ENCODE results near the gene ELF1.
"Not testable (repeated sequence)": the region's sequence is repeated elsewhere in the genome, so short reads cannot be mapped to it uniquely, and the experiment has no call there.

ELF1 gene

DNA sequence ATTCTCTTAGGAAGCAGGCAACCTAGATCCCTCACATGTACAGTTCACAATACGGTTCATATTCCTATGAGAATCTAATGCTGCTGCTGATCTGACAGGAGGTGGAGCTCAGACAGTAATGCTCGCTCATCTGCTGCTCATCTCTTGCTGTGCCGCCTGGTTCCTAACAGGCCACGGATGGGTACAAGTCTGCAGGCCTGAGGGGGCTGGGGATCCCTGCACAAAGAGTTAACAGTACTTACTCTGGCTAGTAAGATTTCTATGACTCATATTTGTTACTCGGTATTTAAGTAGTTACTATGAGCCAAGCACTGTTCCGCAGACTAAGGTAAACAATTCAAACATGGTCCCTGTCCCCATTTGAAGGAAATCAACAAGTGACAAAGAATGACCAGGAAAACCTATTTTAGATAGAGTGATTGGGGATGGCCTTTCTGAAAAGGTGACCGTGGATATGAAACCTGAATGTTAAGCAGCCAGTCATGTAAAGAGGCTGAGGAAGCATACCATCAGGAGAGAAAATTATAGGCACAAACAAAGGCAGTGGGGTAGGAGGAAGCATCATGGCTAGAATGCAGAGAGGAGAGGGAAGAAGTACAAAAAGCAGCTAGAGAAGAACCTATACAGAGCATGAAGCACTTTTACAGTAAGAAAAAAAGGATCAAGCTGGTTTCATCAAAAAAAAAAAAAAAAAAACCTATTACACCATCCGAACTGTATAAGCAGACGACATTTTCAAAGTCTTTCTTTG, 21.6 kb upstream of the ELF1 start:
- Histone ChIP-seq H3K4me3 (ENCODE audit: extremely low read depth, insufficient read depth, low read length, poor library complexity, severe bottlenecking) (no peak overlapping the region), H3K4me1 (ENCODE audit: control insufficient read depth, insufficient read depth, low read length, poor library complexity, severe bottlenecking) (no peaks in the 10 kb centered on the region), H3K36me3 (ENCODE audit: control insufficient read depth, insufficient read depth, low read length) (no peaks in the 10 kb centered on the region), H3K9me3 (ENCODE audit: control insufficient read depth, low read length) (peaks cover 4% of the 10 kb centered on the region), H3K27ac (ENCODE audit: low read depth, low read length, severe bottlenecking) (no peak overlapping the region)
- 86 to 92% methylated on average over 6 of the region's 9 CpGs for WGBS, 2 experiments (ENCODE audit: insufficient coverage in 2 of 2)

DNA sequence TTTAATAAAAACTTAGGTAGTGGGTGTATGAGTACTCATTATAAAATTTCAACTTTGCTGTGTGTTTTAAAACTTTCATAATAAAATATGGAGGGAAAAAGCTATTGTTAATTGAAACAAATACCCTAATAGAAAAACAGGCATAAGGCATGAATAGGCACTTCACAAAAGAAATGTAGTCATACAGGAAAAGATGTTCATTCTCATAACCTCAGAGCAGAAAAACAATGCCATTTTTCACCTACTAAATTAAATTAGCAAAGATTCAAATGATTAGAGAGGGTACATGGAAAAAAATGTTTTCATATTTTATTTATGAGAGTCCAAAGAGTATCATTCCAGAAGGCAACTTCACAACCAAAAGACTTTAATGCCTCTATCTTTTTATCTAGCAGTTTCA, 20.6 kb upstream of the ELF1 start:
- no peaks in the 10 kb centered on the region for H3K36me3 ChIP-seq (ENCODE audit: control insufficient read depth, insufficient read depth, low read length)
- no peaks in the 10 kb centered on the region for H3K4me1 ChIP-seq (ENCODE audit: control insufficient read depth, insufficient read depth, low read length, poor library complexity, severe bottlenecking)
- H3K9me3 ChIP-seq (ENCODE audit: control insufficient read depth, low read length), result peaks cover 4% of the 10 kb centered on the region
- H3K4me3 ChIP-seq (ENCODE audit: extremely low read depth, insufficient read depth, low read length, poor library complexity, severe bottlenecking), result no peak overlapping the region
- no peak overlapping the region for H3K27ac ChIP-seq (ENCODE audit: low read depth, low read length, severe bottlenecking)

DNA sequence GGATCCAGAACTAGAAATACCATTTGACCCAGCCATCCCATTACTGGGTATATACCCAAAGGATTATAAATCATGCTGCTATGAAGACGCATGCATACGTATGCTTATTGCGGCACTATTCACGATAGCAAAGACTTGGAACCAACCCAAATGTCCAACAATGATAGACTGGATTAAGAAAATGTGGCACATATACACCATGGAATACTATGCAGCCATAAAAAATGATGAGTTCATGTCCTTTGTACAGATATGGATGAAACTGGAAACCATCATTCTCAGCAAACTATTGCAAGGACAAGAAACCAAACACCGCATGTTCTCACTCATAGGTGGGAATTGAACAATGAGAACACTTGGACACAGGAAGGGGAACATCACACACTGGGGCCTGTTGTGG, 17.4 kb upstream of the ELF1 start:
- H3K4me3 ChIP-seq (ENCODE audit: extremely low read depth, insufficient read depth, low read length, poor library complexity, severe bottlenecking); H3K9me3 ChIP-seq (ENCODE audit: control insufficient read depth, low read length); H3K4me1 ChIP-seq (ENCODE audit: control insufficient read depth, insufficient read depth, low read length, poor library complexity, severe bottlenecking); H3K36me3 ChIP-seq (ENCODE audit: control insufficient read depth, insufficient read depth, low read length); H3K27ac ChIP-seq (ENCODE audit: low read depth, low read length, severe bottlenecking): not testable (repeated sequence)
- no CpG with 5 or more reads among the region's 5 CpGs for WGBS, 2 experiments (ENCODE audit: insufficient coverage in 2 of 2)

DNA sequence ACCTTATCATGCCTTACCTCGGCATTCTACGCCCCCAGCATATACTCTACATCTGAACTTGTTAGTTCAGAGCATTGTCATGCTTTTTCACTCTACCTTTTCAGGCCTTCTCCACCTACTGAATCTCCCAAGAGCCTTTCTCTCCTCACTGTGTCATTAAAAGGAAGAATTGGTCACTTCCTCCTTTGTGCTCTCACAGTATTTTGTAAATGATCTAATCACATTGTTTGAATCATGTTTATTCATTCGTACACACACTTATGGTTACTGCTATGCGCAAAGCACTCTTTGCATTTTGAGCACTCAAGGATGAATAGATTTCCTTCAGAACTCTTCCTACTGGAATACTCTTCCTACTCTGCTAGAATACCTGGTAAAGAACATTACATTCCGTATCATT, 15.8 kb upstream of the ELF1 start:
- no peak overlapping the region for H3K4me3 ChIP-seq (ENCODE audit: extremely low read depth, insufficient read depth, low read length, poor library complexity, severe bottlenecking)
- no peaks in the 10 kb centered on the region for H3K4me1 ChIP-seq (ENCODE audit: control insufficient read depth, insufficient read depth, low read length, poor library complexity, severe bottlenecking)
- no peaks in the 10 kb centered on the region for H3K36me3 ChIP-seq (ENCODE audit: control insufficient read depth, insufficient read depth, low read length)
- WGBS, 2 experiments (ENCODE audit: insufficient coverage in 2 of 2), result 89% methylated on average over 4 to 5 of the region's 5 CpGs
- H3K9me3 ChIP-seq (ENCODE audit: control insufficient read depth, low read length), result no peaks in the 10 kb centered on the region
- H3K27ac ChIP-seq (ENCODE audit: low read depth, low read length, severe bottlenecking), result no peak overlapping the region

DNA sequence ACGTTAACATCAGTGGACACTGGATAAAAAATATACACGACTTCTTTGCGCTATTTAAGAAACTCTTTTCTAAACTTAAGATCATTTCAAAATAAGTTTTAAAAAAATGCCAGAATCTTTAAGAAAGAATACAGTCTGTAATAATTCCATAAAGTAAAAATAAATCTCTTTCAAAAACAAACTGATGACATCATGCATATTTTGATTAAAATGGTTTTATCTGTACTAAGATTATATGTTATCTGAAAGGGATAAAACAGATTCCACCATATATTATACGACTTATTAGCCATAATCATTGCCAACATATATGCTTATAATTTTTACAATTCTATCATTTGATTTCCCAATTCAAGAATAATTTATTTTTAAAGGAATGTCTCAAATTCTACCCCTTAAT, 15.3 kb upstream of the ELF1 start:
- Histone ChIP-seq H3K9me3 (ENCODE audit: control insufficient read depth, low read length) (no peaks in the 10 kb centered on the region), H3K4me1 (ENCODE audit: control insufficient read depth, insufficient read depth, low read length, poor library complexity, severe bottlenecking) (no peaks in the 10 kb centered on the region), H3K4me3 (ENCODE audit: extremely low read depth, insufficient read depth, low read length, poor library complexity, severe bottlenecking) (no peak overlapping the region), H3K27ac (ENCODE audit: low read depth, low read length, severe bottlenecking) (no peak overlapping the region), H3K36me3 (ENCODE audit: control insufficient read depth, insufficient read depth, low read length) (peaks cover 2% of the 10 kb centered on the region)
- WGBS, 2 experiments (ENCODE audit: insufficient coverage in 2 of 2), result 95% methylated on average over 3 of the region's 4 CpGs; no CpG with 5 or more reads in 1 of the 2 experiments

DNA sequence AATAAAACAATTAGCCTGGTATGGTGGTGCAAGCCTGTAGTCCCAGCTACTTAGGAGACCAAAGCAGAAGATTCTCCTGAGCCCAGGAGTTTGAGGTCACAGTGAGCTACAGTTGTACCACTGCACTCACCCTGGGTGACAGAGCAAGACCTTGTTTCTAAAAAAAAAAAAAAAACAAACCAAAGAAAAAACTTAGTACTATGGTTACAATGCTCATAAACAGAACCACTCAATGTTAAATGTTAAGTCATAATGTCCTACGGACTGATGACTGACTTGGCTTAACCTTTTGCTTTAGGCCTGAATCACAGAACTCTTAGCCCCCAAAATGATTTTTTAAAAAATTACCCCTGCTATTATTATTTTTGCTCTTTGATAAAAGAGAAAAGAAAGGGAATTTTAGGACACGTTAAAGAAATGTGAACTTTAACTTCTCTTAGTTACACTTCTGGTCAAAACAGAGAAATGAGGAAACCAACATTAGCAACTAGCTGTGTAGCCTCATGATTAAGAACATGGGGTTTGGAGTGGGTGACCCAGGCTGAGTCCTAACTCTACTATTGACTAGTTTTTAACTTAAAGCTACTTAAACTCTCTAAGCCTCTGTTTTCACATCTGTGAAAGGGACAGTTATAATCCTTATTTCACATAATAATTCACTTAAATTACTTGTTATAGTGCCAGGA, 13.7 kb upstream of the ELF1 start:
- WGBS, 2 experiments (ENCODE audit: insufficient coverage in 2 of 2), result no CpG with 5 or more reads among the region's 2 CpGs
- peaks cover 6% of the 10 kb centered on the region for H3K36me3 ChIP-seq (ENCODE audit: control insufficient read depth, insufficient read depth, low read length)
- no peak overlapping the region for H3K4me3 ChIP-seq (ENCODE audit: extremely low read depth, insufficient read depth, low read length, poor library complexity, severe bottlenecking)
- H3K4me1 ChIP-seq (ENCODE audit: control insufficient read depth, insufficient read depth, low read length, poor library complexity, severe bottlenecking), result no peaks in the 10 kb centered on the region
- no peak overlapping the region for H3K27ac ChIP-seq (ENCODE audit: low read depth, low read length, severe bottlenecking)
- no peaks in the 10 kb centered on the region for H3K9me3 ChIP-seq (ENCODE audit: control insufficient read depth, low read length)

DNA sequence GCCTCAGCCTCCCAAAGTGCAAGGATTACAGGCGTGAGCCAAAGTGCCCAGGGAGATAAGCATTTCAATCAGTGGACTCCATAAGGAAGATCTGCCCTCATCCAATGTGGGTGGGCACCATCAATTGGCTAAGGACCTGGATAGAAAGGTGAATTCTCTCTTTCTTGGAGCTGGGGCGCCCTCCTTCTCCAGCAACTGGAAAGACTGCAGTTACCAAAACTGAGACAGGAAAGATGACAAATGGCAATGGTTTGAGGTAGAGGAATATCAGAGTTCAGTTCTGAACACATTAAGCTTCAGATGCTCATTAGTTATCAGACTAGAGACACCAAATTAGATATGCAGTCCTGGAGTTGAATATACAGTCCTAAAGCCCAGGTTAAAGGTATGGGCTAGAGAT, 10.5 kb upstream of the ELF1 start:
- Histone ChIP-seq H3K36me3 (ENCODE audit: control insufficient read depth, insufficient read depth, low read length) (peaks cover 13% of the 10 kb centered on the region), H3K27ac (ENCODE audit: low read depth, low read length, severe bottlenecking) (no peak overlapping the region), H3K4me1 (ENCODE audit: control insufficient read depth, insufficient read depth, low read length, poor library complexity, severe bottlenecking) (no peaks in the 10 kb centered on the region), H3K9me3 (ENCODE audit: control insufficient read depth, low read length) (no peaks in the 10 kb centered on the region), H3K4me3 (ENCODE audit: extremely low read depth, insufficient read depth, low read length, poor library complexity, severe bottlenecking) (no peak overlapping the region)
- 75 to 88% methylated on average over 1 of the region's 2 CpGs for WGBS, 2 experiments (ENCODE audit: insufficient coverage in 2 of 2)

DNA sequence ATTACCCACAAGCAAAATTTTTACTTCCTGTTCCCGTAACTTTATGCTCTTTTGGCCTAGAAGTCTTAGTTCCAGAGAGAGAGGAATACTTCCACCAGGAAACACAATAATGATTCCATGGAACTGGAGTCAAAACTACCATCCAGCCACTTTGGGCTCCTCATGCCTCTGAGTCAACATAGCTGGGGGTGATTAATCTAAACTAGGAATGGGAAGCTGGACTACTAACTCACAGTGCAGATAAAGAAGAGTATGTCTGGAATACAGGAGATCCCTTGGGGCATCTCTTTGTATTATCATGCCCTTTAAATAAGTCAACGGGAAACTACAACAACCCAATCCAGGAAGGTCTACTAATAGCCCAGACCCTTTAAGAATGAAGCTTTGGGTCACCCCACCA, 8.9 kb upstream of the ELF1 start:
- Histone ChIP-seq H3K36me3 (ENCODE audit: control insufficient read depth, insufficient read depth, low read length) (peaks cover 13% of the 10 kb centered on the region), H3K27ac (ENCODE audit: low read depth, low read length, severe bottlenecking) (no peak overlapping the region)
- WGBS, 2 experiments (ENCODE audit: insufficient coverage in 2 of 2), result no CpG with 5 or more reads among the region's 2 CpGs

DNA sequence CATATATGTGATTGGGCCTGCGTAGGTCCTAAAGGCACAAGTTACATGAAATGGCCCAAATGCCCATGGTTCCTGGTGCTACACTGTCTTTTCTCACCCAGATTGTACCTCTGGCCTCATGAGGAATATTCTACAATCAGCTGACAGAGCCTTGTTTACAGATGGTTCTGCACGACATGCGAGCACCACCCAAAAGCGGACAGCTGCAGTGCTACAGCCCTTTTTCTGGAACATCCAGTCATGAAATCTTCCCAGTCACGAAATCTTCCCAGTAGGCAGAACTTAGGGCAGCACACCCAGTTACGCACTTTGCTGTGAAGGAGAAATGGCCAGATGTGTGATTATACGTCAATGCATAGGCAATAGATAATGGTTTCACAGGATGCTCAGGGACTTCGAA, 7.7 kb upstream of the ELF1 start:
- WGBS, 2 experiments (ENCODE audit: insufficient coverage in 2 of 2), result 93 to 98% methylated on average over 7 to 8 of the region's 8 CpGs
- Histone ChIP-seq H3K9me3 (ENCODE audit: control insufficient read depth, low read length) (no peaks in the 10 kb centered on the region), H3K4me1 (ENCODE audit: control insufficient read depth, insufficient read depth, low read length, poor library complexity, severe bottlenecking) (no peaks in the 10 kb centered on the region), H3K36me3 (ENCODE audit: control insufficient read depth, insufficient read depth, low read length) (peaks cover 13% of the 10 kb centered on the region), H3K4me3 (ENCODE audit: extremely low read depth, insufficient read depth, low read length, poor library complexity, severe bottlenecking) (no peak overlapping the region), H3K27ac (ENCODE audit: low read depth, low read length, severe bottlenecking) (no peak overlapping the region)

More for the DNA sequence above, 8.9 kb upstream of the ELF1 start:
- H3K4me1 ChIP-seq (ENCODE audit: control insufficient read depth, insufficient read depth, low read length, poor library complexity, severe bottlenecking), result no peaks in the 10 kb centered on the region
- no peak overlapping the region for H3K4me3 ChIP-seq (ENCODE audit: extremely low read depth, insufficient read depth, low read length, poor library complexity, severe bottlenecking)
- no peaks in the 10 kb centered on the region for H3K9me3 ChIP-seq (ENCODE audit: control insufficient read depth, low read length)

DNA sequence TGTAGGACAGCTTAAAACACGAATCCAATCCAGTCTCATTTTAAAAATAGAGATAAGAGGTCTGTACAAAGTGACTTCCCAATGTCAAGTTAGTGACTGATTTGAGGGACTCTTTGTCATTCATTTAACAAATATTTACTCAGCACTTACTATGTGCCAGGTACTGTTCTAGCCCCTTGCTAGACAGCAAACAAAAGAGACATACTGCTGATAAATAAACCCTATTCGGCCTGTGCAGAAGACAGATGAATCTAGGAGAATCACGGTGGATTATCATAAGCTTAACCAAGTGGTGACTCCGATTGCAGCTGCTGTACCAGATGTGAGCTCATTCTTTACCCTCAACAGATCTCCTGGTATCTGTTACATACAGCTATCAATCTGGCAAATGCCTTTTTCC, 6.4 kb upstream of the ELF1 start:
- Histone ChIP-seq H3K4me3 (ENCODE audit: extremely low read depth, insufficient read depth, low read length, poor library complexity, severe bottlenecking) (no peak overlapping the region), H3K27ac (ENCODE audit: low read depth, low read length, severe bottlenecking) (no peak overlapping the region), H3K36me3 (ENCODE audit: control insufficient read depth, insufficient read depth, low read length) (peaks cover 13% of the 10 kb centered on the region), H3K4me1 (ENCODE audit: control insufficient read depth, insufficient read depth, low read length, poor library complexity, severe bottlenecking) (no peaks in the 10 kb centered on the region), H3K9me3 (ENCODE audit: control insufficient read depth, low read length) (no peaks in the 10 kb centered on the region)
- 91 to 100% methylated on average over 3 of the region's 4 CpGs for WGBS, 2 experiments (ENCODE audit: insufficient coverage in 2 of 2)

DNA sequence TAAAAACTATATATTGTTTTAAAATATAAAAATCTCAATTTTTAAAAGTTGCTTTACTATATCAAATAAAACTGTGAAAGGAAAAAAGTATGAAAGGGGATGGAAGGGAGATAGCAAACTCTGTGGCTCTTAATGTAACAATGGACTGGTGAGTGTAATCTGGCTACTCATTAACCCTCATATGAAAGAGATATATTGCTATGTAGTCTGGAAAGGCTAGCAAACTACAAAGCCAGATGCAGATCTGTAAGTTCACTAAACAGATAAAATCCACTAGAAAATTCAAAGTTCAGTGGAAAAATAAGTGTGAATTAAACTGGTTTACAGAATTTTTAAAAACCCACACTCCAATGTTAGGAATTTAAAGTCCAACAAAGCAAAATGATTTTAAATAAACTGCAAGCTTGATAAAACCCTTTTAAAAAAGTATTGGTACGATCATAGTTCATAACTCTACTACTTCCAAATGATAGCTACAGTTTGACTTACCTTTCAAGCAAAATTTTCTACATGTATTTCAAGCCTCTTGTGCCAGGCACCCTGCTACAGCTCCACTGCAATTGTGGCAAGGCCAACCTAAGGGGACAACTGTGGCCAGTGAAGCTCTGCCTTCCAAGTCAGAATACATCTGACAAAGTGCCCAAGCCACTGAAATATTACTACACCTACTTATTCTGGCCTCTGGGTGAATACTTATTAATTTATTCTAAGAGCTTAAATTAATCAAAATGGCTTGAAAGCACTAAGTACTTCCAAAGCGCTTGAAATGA, 647 bp upstream of the ELF1 start:
- WGBS, 2 experiments (ENCODE audit: insufficient coverage in 2 of 2), result 86 to 100% methylated on average over 1 of the region's 2 CpGs
- Histone ChIP-seq H3K9me3 (ENCODE audit: control insufficient read depth, low read length) (no peaks in the 10 kb centered on the region), H3K27ac (ENCODE audit: low read depth, low read length, severe bottlenecking) (no peak overlapping the region), H3K4me3 (ENCODE audit: extremely low read depth, insufficient read depth, low read length, poor library complexity, severe bottlenecking) (no peak overlapping the region), H3K4me1 (ENCODE audit: control insufficient read depth, insufficient read depth, low read length, poor library complexity, severe bottlenecking) (peaks cover 6% of the 10 kb centered on the region), H3K36me3 (ENCODE audit: control insufficient read depth, insufficient read depth, low read length) (no peaks in the 10 kb centered on the region)

All from mesodermal cell (in vitro differentiated cells).